ENCODE data around the gene EIPR1. TPM values are rescaled to one million over a fixed set of nuclear protein-coding genes. Genes with fewer than 3 reads are reported as not detected.
A peak's percentile ranks its signal among the peaks of the same experiment; 100 is the strongest.

Gene EIPR1
- total and polyA plus RNA-seq, 2 of the 13 experiments (the other 11 are each of a cell fraction or from before 2014, with no cell fraction given): 70.0 to 96.3 TPM

DNA sequence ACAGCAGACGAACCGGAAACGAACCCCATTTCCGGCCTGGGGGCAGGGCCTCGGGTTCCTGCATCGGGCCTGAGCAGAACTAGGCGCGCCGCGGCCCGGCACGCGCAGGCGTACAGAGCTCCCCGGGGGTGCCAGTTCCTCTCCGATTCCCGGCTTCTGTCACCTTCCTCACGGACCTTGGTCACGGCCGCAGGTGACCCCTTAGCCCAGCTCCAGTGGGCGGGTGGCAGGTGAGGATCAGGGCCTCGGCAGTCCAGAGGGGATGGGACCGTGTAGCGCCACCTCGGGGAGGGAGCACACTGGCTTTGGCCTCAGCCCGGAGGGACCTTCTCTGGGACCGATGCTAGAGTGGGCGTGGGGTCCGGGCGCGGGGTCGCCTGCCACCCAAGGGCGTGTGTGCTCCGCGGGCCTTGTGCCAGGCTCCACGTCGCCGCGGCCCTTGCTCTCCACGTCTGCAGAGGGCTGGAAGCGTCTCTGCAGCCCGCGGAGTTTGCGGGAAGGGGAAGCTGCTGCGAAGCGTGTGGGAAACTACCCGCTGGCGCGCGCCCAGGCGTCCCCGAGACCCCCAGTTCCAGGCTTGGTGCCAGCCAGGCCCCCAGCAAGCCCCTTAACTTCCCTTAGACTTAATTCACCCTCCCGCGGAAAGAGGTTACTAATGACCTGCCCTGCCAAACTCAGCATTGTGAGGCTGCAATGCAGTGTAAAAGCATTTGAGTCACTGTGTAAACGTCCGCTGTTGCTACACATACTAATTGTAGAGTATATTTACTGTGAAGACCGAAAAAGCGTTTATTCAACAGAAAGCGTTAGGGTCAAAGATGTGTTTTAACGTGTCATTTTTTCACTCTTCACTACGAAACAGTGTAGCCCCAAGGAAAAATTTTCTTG is 2.3 kb upstream of the EIPR1 start, which contains the start of gene TRAPPC12 (continued):
- TF ChIP-seq, protein P1, sequence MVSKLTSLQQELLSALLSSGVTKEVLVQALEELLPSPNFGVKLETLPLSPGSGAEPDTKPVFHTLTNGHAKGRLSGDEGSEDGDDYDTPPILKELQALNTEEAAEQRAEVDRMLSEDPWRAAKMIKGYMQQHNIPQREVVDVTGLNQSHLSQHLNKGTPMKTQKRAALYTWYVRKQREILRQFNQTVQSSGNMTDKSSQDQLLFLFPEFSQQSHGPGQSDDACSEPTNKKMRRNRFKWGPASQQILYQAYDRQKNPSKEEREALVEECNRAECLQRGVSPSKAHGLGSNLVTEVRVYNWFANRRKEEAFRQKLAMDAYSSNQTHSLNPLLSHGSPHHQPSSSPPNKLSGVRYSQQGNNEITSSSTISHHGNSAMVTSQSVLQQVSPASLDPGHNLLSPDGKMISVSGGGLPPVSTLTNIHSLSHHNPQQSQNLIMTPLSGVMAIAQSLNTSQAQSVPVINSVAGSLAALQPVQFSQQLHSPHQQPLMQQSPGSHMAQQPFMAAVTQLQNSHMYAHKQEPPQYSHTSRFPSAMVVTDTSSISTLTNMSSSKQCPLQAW (CRISPR knock-in tag; IDR thresholded peaks at IDR 0.05): peak; percentile 97
- TF ChIP-seq NFIB (CRISPR knock-in tag; IDR thresholded peaks at IDR 0.05; ENCODE audit: borderline replicate concordance): no peak
- TF ChIP-seq, protein P2, sequence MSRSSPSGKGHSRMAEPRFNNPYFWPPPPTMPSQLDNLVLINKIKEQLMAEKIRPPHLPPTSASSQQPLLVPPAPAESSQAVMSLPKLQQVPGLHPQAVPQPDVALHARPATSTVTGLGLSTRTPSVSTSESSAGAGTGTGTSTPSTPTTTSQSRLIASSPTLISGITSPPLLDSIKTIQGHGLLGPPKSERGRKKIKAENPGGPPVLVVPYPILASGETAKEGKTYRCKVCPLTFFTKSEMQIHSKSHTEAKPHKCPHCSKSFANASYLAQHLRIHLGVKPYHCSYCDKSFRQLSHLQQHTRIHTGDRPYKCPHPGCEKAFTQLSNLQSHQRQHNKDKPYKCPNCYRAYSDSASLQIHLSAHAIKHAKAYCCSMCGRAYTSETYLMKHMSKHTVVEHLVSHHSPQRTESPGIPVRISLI (CRISPR knock-in tag; IDR thresholded peaks at IDR 0.05; ENCODE audit: borderline replicate concordance): peak; percentile 66; the same call in 1 of the 2 replicates
- peak; percentile 93 for TF ChIP-seq ZNF605 (CRISPR knock-in tag; IDR thresholded peaks at IDR 0.05)
- TF ChIP-seq MAZ (IDR thresholded peaks at IDR 0.05; ENCODE audit: borderline replicate concordance, low read depth, low read length): no peak; the same call in none of the 2 replicates
- TF ChIP-seq MAZ (CRISPR knock-in tag; IDR thresholded peaks at IDR 0.05; ENCODE audit: low read depth): peak; percentile 98
- TF ChIP-seq, protein P3, sequence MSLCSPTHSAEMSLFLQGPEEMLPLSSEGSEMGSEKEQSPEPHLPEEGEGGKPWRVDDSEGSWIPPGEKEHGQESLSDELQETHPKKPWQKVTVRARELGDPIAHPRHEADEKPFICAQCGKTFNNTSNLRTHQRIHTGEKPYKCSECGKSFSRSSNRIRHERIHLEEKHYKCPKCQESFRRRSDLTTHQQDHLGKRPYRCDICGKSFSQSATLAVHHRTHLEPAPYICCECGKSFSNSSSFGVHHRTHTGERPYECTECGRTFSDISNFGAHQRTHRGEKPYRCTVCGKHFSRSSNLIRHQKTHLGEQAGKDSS (CRISPR knock-in tag; IDR thresholded peaks at IDR 0.05; ENCODE audit: borderline replicate concordance, low read depth): no peak; the same call in none of the 2 replicates
- TF ChIP-seq, protein P4, sequence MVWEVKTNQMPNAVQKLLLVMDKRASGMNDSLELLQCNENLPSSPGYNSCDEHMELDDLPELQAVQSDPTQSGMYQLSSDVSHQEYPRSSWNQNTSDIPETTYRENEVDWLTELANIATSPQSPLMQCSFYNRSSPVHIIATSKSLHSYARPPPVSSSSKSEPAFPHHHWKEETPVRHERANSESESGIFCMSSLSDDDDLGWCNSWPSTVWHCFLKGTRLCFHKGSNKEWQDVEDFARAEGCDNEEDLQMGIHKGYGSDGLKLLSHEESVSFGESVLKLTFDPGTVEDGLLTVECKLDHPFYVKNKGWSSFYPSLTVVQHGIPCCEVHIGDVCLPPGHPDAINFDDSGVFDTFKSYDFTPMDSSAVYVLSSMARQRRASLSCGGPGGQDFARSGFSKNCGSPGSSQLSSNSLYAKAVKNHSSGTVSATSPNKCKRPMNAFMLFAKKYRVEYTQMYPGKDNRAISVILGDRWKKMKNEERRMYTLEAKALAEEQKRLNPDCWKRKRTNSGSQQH (CRISPR knock-in tag; IDR thresholded peaks at IDR 0.05; ENCODE audit: low read depth): no peak; the same call in none of the 2 replicates
- 0 out of 2 replicates have a peak, but pooled peaks have one; percentile 38 for TF ChIP-seq ZNF557 (CRISPR knock-in tag; IDR thresholded peaks at IDR 0.05)
- TF ChIP-seq NCOR1 (IDR thresholded peaks at IDR 0.05; ENCODE audit: borderline replicate concordance, low read length): peak; percentile 89; the same call in 1 of the 2 replicates
- peak; percentile 81 for TF ChIP-seq MIXL1 (CRISPR knock-in tag; IDR thresholded peaks at IDR 0.05)
- TF ChIP-seq CHD2 (IDR thresholded peaks at IDR 0.05; ENCODE audit: low read depth, low read length): peak; percentile 32; the same call in 1 of the 2 replicates
- TF ChIP-seq, protein P5, sequence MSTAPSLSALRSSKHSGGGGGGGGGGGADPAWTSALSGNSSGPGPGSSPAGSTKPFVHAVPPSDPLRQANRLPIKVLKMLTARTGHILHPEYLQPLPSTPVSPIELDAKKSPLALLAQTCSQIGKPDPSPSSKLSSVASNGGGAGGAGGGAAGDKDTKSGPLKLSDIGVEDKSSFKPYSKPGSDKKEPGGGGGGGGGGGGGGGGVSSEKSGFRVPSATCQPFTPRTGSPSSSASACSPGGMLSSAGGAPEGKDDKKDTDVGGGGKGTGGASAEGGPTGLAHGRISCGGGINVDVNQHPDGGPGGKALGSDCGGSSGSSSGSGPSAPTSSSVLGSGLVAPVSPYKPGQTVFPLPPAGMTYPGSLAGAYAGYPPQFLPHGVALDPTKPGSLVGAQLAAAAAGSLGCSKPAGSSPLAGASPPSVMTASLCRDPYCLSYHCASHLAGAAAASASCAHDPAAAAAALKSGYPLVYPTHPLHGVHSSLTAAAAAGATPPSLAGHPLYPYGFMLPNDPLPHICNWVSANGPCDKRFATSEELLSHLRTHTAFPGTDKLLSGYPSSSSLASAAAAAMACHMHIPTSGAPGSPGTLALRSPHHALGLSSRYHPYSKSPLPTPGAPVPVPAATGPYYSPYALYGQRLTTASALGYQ (CRISPR knock-in tag; IDR thresholded peaks at IDR 0.05): peak; percentile 65; the same call in 1 of the 2 replicates
- TF ChIP-seq ZNF615 (CRISPR knock-in tag; IDR thresholded peaks at IDR 0.05; ENCODE audit: borderline replicate concordance): peak; percentile 57; the same call in 1 of the 2 replicates
- TF ChIP-seq TEAD3 (CRISPR knock-in tag; optimal IDR thresholded peaks at IDR 0.05; ENCODE audit: borderline replicate concordance): peak; percentile 74
- peak; percentile 92 for TF ChIP-seq KMT2B (CRISPR knock-in tag; IDR thresholded peaks at IDR 0.05)
- TF ChIP-seq, protein P6, sequence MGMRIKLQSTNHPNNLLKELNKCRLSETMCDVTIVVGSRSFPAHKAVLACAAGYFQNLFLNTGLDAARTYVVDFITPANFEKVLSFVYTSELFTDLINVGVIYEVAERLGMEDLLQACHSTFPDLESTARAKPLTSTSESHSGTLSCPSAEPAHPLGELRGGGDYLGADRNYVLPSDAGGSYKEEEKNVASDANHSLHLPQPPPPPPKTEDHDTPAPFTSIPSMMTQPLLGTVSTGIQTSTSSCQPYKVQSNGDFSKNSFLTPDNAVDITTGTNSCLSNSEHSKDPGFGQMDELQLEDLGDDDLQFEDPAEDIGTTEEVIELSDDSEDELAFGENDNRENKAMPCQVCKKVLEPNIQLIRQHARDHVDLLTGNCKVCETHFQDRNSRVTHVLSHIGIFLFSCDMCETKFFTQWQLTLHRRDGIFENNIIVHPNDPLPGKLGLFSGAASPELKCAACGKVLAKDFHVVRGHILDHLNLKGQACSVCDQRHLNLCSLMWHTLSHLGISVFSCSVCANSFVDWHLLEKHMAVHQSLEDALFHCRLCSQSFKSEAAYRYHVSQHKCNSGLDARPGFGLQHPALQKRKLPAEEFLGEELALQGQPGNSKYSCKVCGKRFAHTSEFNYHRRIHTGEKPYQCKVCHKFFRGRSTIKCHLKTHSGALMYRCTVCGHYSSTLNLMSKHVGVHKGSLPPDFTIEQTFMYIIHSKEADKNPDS (CRISPR knock-in tag; IDR thresholded peaks at IDR 0.05): peak; percentile 91; the same call in 1 of the 2 replicates
- TF ChIP-seq ZNF777 (CRISPR knock-in tag; IDR thresholded peaks at IDR 0.05): peak; percentile 80

Measured in HepG2 (cell line).